GM12878 (cell line): Measurements from ENCODE around the gene RDM1. TPM values are rescaled to one million over a fixed set of nuclear protein-coding genes. Genes with fewer than 3 reads are reported as not detected.

Experiments
- ATAC-seq: fragments of 200-7000 bp; cut with Tn5 transposase; 3 replicates; pipeline ENCODE4 v1.9.1; 2020; ENCODE audit warnings: mild to moderate bottlenecking, moderate library complexity
- BruUV-seq: library from RNA; stranded (reverse); fragments of 400-500 nt; replicated peaks from 2 replicates; lab custom pipeline; 2021; lab: Mats Ljungman, UMichigan
- CTCF ChIA-PET: fragments of 300-600 bp; sonication (Branson Sonifier 250); formaldehyde crosslinking; extraction: SDS; loops from one replicate; lab custom pipeline; 2021; ENCODE audit warnings: inconsistent platforms; lab: Yijun Ruan, JAX
- POLR2A ChIA-PET: fragments of 350-600 bp; formaldehyde crosslinking; extraction: SDS; loops from one replicate; lab custom pipeline; 2021; ENCODE audit warnings: inconsistent platforms; lab: Charles Lee
- RAD21 ChIA-PET: fragments of 300-600 bp; sonication (Branson Sonifier 250); formaldehyde crosslinking; loops from one replicate; lab custom pipeline; 2023; ENCODE audit warnings: antibody characterized with exemption; ENCODE audit not compliant: unreplicated experiment; lab: Charles Lee
- SMC1A ChIA-PET: fragments of 300-600 bp; sonication (Branson Sonifier 250); formaldehyde crosslinking; loops from one replicate; lab custom pipeline; 2023; ENCODE audit not compliant: unreplicated experiment, uncharacterized antibody; lab: Charles Lee
- DNase-seq: peaks from one replicate; pipeline ENCODE4 v3.0.0-alpha.2; 2011; ENCODE audit warnings: low read depth, low spot score
- FAIRE-seq: peaks from 3 replicates; lab custom pipeline; 2011; peaks lifted over from hg19 to GRCh38; lab: Jason Lieb, UNC
- H2AFZ ChIP-seq: 2 replicates; pipeline ENCODE4 v1.6.0; 2011; ENCODE audit warnings: low read depth, low read length, control low read depth; ENCODE audit not compliant: control insufficient read depth
- H3K27ac ChIP-seq: 2 replicates; pipeline ENCODE4 v1.5.1; 2011; ENCODE audit warnings: control low read depth; ENCODE audit not compliant: control insufficient read depth, insufficient read depth
- H3K27me3 ChIP-seq, 2 experiments: replicated peaks in 1 of 2; 2 replicates each; pipeline versions ENCODE4 v1.6.0 to v1.6.1; 2011; ENCODE audit warnings: low read length in 1 of 2; ENCODE audit not compliant: control insufficient read depth in 2 of 2, insufficient read depth in 2 of 2
- H3K36me3 ChIP-seq, 2 experiments: 2 replicates each; pipeline ENCODE4 v1.5.1; 2011; ENCODE audit warnings: low read length in 1 of 2; ENCODE audit not compliant: control insufficient read depth in 2 of 2, insufficient read depth in 2 of 2
- H3K4me1 ChIP-seq: 2 replicates; pipeline ENCODE4 v1.6.1; 2011; ENCODE audit warnings: mild to moderate bottlenecking, low read length, moderate library complexity, mixed read lengths; ENCODE audit not compliant: control insufficient read depth, insufficient read depth
- H3K4me2 ChIP-seq: 2 replicates; pipeline ENCODE4 v1.6.0; 2011; ENCODE audit warnings: control low read depth; ENCODE audit not compliant: control insufficient read depth, insufficient read depth
- H3K4me3 ChIP-seq: fragments of 200-600 bp; sonication (generic); 2 replicates; pipeline ENCODE4 v1.5.1; 2016
- H3K79me2 ChIP-seq: 2 replicates; pipeline ENCODE4 v1.6.0; 2011; ENCODE audit warnings: low read length; ENCODE audit not compliant: control insufficient read depth, insufficient read depth
- H3K9ac ChIP-seq: 2 replicates; pipeline ENCODE4 v1.8.0; 2011; ENCODE audit warnings: low read length, control low read depth, mixed read lengths; ENCODE audit not compliant: control insufficient read depth, insufficient read depth
- H3K9me3 ChIP-seq: replicated peaks from 3 replicates; pipeline ENCODE4 v1.5.1; 2011; ENCODE audit warnings: mild to moderate bottlenecking, low read length; ENCODE audit not compliant: control insufficient read depth, insufficient read depth
- H4K20me1 ChIP-seq: 2 replicates; pipeline ENCODE4 v1.6.0; 2011; ENCODE audit not compliant: control insufficient read depth, insufficient read depth
- ATF3 ChIP-seq: IDR thresholded peaks from 2 replicates; pipeline ENCODE4 v1.6.1; 2011; ENCODE audit warnings: low read depth, mild to moderate bottlenecking, low read length, moderate library complexity, borderline replicate concordance; ENCODE audit errors: extremely low read depth
- BMI1 ChIP-seq: fragments of 450-650 bp; IDR thresholded peaks from 2 replicates; pipeline ENCODE4 v1.6.1; 2016; ENCODE audit warnings: mild to moderate bottlenecking, moderate library complexity, borderline replicate concordance
- FOXK2 ChIP-seq: fragments of 450-650 bp; IDR thresholded peaks from 2 replicates; pipeline ENCODE4 v1.6.1; 2017; ENCODE audit warnings: mild to moderate bottlenecking, moderate library complexity
- GATAD2B ChIP-seq: fragments of 450-650 bp; conservative IDR thresholded peaks from 2 replicates; pipeline ENCODE4 v1.6.1; 2017; ENCODE audit warnings: low read depth, mild to moderate bottlenecking, moderate library complexity
- JUNB ChIP-seq: IDR thresholded peaks from 2 replicates; pipeline ENCODE4 v1.6.1; 2016; ENCODE audit warnings: antibody characterized with exemption, mild to moderate bottlenecking
- NKRF ChIP-seq: fragments of 450-650 bp; conservative IDR thresholded peaks from 2 replicates; pipeline ENCODE4 v1.6.1; 2017; ENCODE audit warnings: mild to moderate bottlenecking, moderate library complexity
- RAD51 ChIP-seq: fragments of 450-650 bp; IDR thresholded peaks from 2 replicates; pipeline ENCODE4 v1.6.1; 2016; ENCODE audit warnings: moderate library complexity, mild to moderate bottlenecking, inconsistent platforms
- SMARCA5 ChIP-seq: fragments of 450-650 bp; IDR thresholded peaks from 2 replicates; pipeline ENCODE4 v1.6.1; 2017; ENCODE audit warnings: mild to moderate bottlenecking
- SMC3 ChIP-seq: IDR thresholded peaks from 2 replicates; pipeline ENCODE4 v1.6.1; 2011; ENCODE audit warnings: low read length, improper control_type of control experiment, borderline replicate concordance
- TCF7 ChIP-seq: IDR thresholded peaks from 2 replicates; pipeline ENCODE4 v1.6.1; 2014; ENCODE audit warnings: antibody characterized with exemption, borderline replicate concordance
- WRNIP1 ChIP-seq: IDR thresholded peaks from 2 replicates; pipeline ENCODE4 v1.6.1; 2011; ENCODE audit warnings: low read depth, low read length, improper control_type of control experiment, borderline replicate concordance
- ZNF384 ChIP-seq: IDR thresholded peaks from 2 replicates; pipeline ENCODE4 v1.6.1; 2012; ENCODE audit warnings: low read depth, mild to moderate bottlenecking, low read length, improper control_type of control experiment, borderline replicate concordance
- WGBS: methylation state at CpG from one replicate; pipeline ENCODE4 v1.1.6; 2016; ENCODE audit warnings: low lambda C conversion rate; ENCODE audit not compliant: insufficient replicate concordance, insufficient coverage; ENCODE audit errors: missing lambda C conversion rate; 5-methylcytosine and 5-hydroxymethylcytosine counted together
- in situ Hi-C: fragments of 300-500 bp; cut with MboI; formaldehyde crosslinking; loops from 9 replicates; pipeline ENCODE4 v1.14.3; 2018; ENCODE audit warnings: mixed read lengths
- intact Hi-C: fragments of 100-400 bp; cut with micrococcal nuclease; formaldehyde crosslinking; loops from one replicate; pipeline ENCODE4 v1.14.2; 2022; ENCODE audit not compliant: unreplicated experiment
- polyA plus RNA-seq, 11 experiments: library from polyadenylated mRNA; depleted of rRNA in 4 of 11; unstranded in 6 of 11; stranded (reverse) in 5 of 11; fragments of >200 nt; fragmentation: Nextera tagmentation in 4 of 11; fragmentation: Illumina TruSeq in 1 of 11; extraction: Ambion mirVana in 4 of 11; extraction: Trizol in 1 of 11; gene quantifications; 1 replicate in 1 of 11; 2 replicates in 10 of 11; pipeline versions ENCODE4 v1.2.1 to v1.2.3, GENCODE V29; 2011 to 2016; ENCODE audit warnings: inconsistent platforms in 2 of 11, missing spikeins in 2 of 11, low read depth in 1 of 11
- total RNA-seq, 4 experiments: library from RNA; depleted of rRNA in 3 of 4; stranded (reverse); fragments of >200 nt in 3 of 4; fragmentation: Illumina TruSeq in 1 of 4; extraction: Trizol in 1 of 4; gene quantifications; 2 replicates each; pipeline versions ENCODE4 v1.2.1 to v1.2.3, GENCODE V29; 2013 to 2021
- TF ChIP-seq, protein P1 (sequence below): IDR thresholded peaks from 2 replicates; pipeline ENCODE4 v1.6.1; 2012; ENCODE audit warnings: low read depth, low read length, improper control_type of control experiment
- TF ChIP-seq, protein P2 (sequence below): IDR thresholded peaks from 2 replicates; pipeline ENCODE4 v1.6.1; 2012; ENCODE audit warnings: low read length, inconsistent platforms

Gene RDM1
- total and polyA plus RNA-seq, 10 of the 15 experiments (the other 5 are each of a cell fraction or from before 2014, with no cell fraction given): 5.7 to 18.4 (median 10.7) TPM

- no peak for TF ChIP-seq NKRF
- no peak for TF ChIP-seq ZNF384
- no peak for TF ChIP-seq JUNB
- TF ChIP-seq BMI1: no peak
Measured at GRCh38 chr17:35943537-35943936, 13.0 kb upstream of the RDM1 start, which contains the start of gene LYZL6 (continued).

GRCh38 chr17:35942588-35943186 lies 12.1 kb upstream of the RDM1 start:
- no TSS peak for BruUV-seq
- no peaks in the 10 kb centered on the region for H3K79me2 ChIP-seq
- TF ChIP-seq SMC3: no peak
- no peak for TF ChIP-seq FOXK2
- TF ChIP-seq, protein P1, sequence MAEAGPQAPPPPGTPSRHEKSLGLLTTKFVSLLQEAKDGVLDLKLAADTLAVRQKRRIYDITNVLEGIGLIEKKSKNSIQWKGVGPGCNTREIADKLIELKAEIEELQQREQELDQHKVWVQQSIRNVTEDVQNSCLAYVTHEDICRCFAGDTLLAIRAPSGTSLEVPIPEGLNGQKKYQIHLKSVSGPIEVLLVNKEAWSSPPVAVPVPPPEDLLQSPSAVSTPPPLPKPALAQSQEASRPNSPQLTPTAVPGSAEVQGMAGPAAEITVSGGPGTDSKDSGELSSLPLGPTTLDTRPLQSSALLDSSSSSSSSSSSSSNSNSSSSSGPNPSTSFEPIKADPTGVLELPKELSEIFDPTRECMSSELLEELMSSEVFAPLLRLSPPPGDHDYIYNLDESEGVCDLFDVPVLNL: no peak
- no peak for TF ChIP-seq TCF7
- TF ChIP-seq, protein P2, sequence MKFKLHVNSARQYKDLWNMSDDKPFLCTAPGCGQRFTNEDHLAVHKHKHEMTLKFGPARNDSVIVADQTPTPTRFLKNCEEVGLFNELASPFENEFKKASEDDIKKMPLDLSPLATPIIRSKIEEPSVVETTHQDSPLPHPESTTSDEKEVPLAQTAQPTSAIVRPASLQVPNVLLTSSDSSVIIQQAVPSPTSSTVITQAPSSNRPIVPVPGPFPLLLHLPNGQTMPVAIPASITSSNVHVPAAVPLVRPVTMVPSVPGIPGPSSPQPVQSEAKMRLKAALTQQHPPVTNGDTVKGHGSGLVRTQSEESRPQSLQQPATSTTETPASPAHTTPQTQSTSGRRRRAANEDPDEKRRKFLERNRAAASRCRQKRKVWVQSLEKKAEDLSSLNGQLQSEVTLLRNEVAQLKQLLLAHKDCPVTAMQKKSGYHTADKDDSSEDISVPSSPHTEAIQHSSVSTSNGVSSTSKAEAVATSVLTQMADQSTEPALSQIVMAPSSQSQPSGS: no peak
- no peak for TF ChIP-seq GATAD2B
- no peak for TF ChIP-seq ATF3
- no peak for TF ChIP-seq WRNIP1
- no peak for TF ChIP-seq SMARCA5
- TF ChIP-seq RAD51: no peak

More at GRCh38 chr17:35942588-35943186, 12.1 kb upstream of the RDM1 start:
- intact Hi-C loops (no loop called here), in situ Hi-C loops (no loop called here)
- DNase-seq (no peak), FAIRE-seq (no peak), ATAC-seq (no peak)
- SMC1A ChIA-PET: interaction anchor here (0.7 to 1.9 kb wide), 9 partner anchors 10 to 179 kb away, joined by 3 to 8 read pairs (median 3); no protein-coding TSS in a partner anchor
- CTCF ChIA-PET: interaction anchor here (0.8 to 2.4 kb wide), 5 partner anchors 12 to 592 kb away, joined by 3 to 8 read pairs (median 3); partner anchors contain the start of genes MYO19, PIGW and RDM1
- Histone ChIP-seq H3K9me3 (no peaks in the 10 kb centered on the region), H3K4me2 (no peak overlapping the region), H3K36me3 (no peaks in the 10 kb centered on the region), H3K27me3 (no peaks in the 10 kb centered on the region), H3K4me1 (no peaks in the 10 kb centered on the region), H3K4me3 (no peak overlapping the region), H3K9ac (no peak overlapping the region), H2AFZ (no peak overlapping the region), H4K20me1 (no peaks in the 10 kb centered on the region), H3K27ac (no peak overlapping the region)
- POLR2A ChIA-PET: no interaction called here
- RAD21 ChIA-PET: interaction anchor here (1.0 to 1.3 kb wide), 3 partner anchors 26 to 206 kb away, joined by 3 to 4 read pairs (median 4); no protein-coding TSS in a partner anchor
- 43% methylated on average over 9 of the region's 9 CpGs for WGBS
